ENCODE results near the gene KREMEN1.

KREMEN1 gene

GRCh38 chr22:29152954-29153719 is 80.3 kb downstream of the KREMEN1 start:
- ChIA-PET POLR2A (ENCODE audit: low non-redundant PET) (no interaction called here), CTCF (interaction anchor here (0.6 to 1.7 kb wide), 6 partner anchors 13 to 218 kb away, joined by 3 to 5 read pairs (median 4); no protein-coding TSS in a partner anchor)
- no peak overlapping the region for H3K27ac ChIP-seq
- DNase-seq (ENCODE audit: low spot score), result no peak
- no peak for TF ChIP-seq CTCF (conservative IDR thresholded peaks at IDR 0.05; ENCODE audit: low read depth)

DNA sequence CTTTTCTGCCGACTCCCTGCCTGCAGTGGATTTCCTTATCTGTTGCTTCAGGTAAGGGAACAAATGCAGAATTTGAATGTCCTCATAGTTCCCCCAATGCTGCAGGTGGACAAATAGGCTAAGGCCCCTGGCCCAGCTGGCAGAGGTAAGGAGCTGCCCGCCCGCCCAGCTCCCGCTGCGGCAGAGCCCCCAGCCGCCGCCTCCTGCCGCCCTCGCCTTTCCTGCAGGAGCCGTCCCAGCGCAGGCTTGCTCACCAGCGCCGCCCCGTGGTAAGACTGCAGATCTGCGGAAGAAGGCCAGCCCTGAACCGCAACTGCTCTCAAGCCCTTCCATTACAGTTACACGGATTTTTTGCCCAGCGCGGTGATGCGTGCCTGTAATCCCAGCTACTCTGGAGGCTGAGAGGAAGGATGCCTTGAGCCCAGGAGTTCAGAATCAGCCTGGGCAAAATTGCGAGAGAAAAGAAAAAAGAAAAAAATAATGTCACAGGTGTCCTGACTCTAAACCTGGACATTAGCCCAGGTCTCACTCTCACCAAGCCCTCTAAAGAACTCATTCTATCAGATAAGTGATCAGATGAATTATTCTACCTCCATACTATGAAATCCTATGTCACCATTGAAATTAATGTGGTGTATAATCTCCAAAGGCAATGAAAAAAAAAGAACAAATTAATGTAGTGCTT is 81.7 kb downstream of the KREMEN1 start:
- peak; percentile 95 for TF ChIP-seq CTCF (conservative IDR thresholded peaks at IDR 0.05; ENCODE audit: low read depth)
- POLR2A ChIA-PET (ENCODE audit: low non-redundant PET), result no interaction called here
- DNase-seq (ENCODE audit: low spot score), result peak; percentile 50
- H3K27ac ChIP-seq, result no peak overlapping the region
- CTCF ChIA-PET, result interaction anchor here (0.6 to 1.7 kb wide), 13 partner anchors 8 to 763 kb away, joined by 3 to 5 read pairs (median 3); no protein-coding TSS in a partner anchor

DNA sequence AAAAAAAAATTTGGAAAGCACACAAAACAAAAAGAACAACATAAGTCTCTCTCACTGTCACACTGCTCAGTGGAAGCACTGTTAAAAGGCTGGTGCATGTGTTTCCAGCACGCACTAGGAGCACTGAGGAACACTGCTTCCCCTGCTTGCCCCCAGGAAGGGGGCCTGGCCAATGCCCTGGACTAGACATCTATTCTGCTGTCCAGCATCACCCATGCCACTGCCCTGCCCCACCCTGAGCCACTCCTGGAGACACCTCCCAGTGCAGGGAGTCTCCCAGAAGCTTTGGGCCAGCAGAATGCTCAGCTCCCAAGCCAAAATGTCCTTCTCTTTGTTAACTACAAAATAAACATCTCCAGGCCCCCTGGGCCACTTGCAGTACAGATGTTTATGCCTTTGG is 83.1 kb downstream of the KREMEN1 start:
- H3K27ac ChIP-seq, result no peak overlapping the region
- TF ChIP-seq CTCF (conservative IDR thresholded peaks at IDR 0.05; ENCODE audit: low read depth), result no peak
- POLR2A ChIA-PET (ENCODE audit: low non-redundant PET), result no interaction called here

DNA sequence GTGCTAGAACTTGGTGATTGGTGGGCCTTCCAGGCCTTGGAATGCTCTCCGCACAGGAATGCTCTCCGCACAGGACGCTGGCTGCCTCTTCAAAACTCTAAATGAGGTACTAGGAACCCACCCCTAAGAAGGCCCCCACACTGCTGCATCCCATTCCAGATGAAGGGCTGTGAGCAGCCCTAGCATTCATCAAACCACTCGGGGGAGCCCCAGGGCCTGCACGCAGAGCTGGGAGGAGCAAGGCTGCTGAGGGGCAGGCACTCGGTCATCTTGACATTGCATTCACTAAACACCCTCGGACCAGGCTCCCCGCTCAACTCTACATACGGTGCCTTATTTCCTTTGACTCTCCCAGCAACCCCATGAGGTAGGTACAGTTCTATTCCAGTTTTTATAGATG is 83.7 kb downstream of the KREMEN1 start:
- no peak for TF ChIP-seq CTCF (conservative IDR thresholded peaks at IDR 0.05; ENCODE audit: low read depth)
- DNase-seq (ENCODE audit: low spot score), result no peak
- H3K27ac ChIP-seq, result no peak overlapping the region
- ChIA-PET POLR2A (ENCODE audit: low non-redundant PET) (no interaction called here), CTCF (no interaction called here)

More for the DNA sequence above, 83.1 kb downstream of the KREMEN1 start:
- CTCF ChIA-PET, result no interaction called here
- no peak for DNase-seq (ENCODE audit: low spot score)

DNA sequence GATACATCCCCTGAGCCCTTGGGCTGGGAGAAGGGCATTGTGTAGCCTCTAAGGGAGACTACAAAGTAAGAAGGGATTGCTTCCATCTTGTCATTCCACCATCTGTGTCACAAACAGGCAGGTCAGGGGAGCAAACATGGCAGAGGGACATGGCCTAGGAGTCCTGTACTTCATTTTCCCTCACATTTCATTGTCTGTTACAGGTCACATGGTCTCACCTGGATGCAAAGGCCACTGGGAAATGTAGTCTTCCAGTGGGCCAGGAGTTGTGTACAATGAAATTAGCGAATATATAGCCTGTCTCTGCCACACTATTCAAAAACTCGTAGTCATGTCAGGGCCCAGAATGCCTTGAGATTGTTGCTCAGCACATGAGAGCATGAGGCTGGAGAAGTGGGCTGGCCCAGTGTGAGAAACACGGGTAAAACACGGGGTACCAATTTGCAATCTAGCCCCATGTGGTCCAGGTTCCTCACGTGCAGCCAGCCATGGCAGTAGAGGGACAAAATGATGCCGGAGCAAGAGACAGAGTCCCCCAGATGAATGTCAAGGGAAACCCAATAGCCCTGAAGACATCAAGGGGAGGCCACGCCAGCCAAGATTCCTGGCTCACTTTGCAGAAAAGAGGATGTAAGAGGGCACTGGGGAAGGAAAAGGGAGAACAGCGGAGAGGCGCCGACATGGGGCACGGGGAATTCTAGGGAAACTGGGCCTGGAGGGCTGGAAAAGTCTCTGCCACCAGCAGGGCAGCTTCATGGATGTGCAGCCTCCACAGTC is 85.1 kb downstream of the KREMEN1 start:
- POLR2A ChIA-PET (ENCODE audit: low non-redundant PET), result no interaction called here
- no peak for DNase-seq (ENCODE audit: low spot score)
- CTCF ChIA-PET, result interaction anchor here (0.6 kb wide), 1 partner anchor 16 kb away, joined by 3 read pairs; no protein-coding TSS in a partner anchor
- TF ChIP-seq CTCF (conservative IDR thresholded peaks at IDR 0.05; ENCODE audit: low read depth), result no peak
- no peak overlapping the region for H3K27ac ChIP-seq

- no peak overlapping the region for H3K27ac ChIP-seq
- CTCF ChIA-PET, result interaction anchor here (0.6 kb wide), 1 partner anchor 15 kb away, joined by 3 read pairs; no protein-coding TSS in a partner anchor
- no peak for TF ChIP-seq CTCF (conservative IDR thresholded peaks at IDR 0.05; ENCODE audit: low read depth)
- POLR2A ChIA-PET (ENCODE audit: low non-redundant PET), result no interaction called here
- no peak for DNase-seq (ENCODE audit: low spot score)
Measured at GRCh38 chr22:29158546-29158945, 85.7 kb downstream of the KREMEN1 start.

Data from RWPE1 (cell line).